Stimulated activated naive CD8-positive, alpha-beta T cell treated with anti-CD3 and anti-CD28 coated beads, Interleukin-15, amount 100 ng/mL, for 72 hours (primary cell): ENCODE results near the gene E4F1.

Experiments used
- ATAC-seq: fragments of 150-1000 bp; cut with Tn5 transposase; 2 replicates; pipeline ENCODE4 v1.10.0; 2021; ENCODE audit warnings: mild to moderate bottlenecking, moderate library complexity
- DNase-seq, 2 donors: peaks; one replicate each; pipeline ENCODE4 v3.0.0; 2021 to 2022
- H3K27ac Mint-ChIP-seq, 2 donors: one replicate each; pipeline ENCODE4 v1.8.0; 2022; ENCODE audit warnings: mild to moderate bottlenecking in 2 of 2, mixed read lengths in 2 of 2, moderate library complexity in 2 of 2
- H3K27me3 Mint-ChIP-seq: one replicate; pipeline ENCODE4 v1.8.0; 2022; ENCODE audit warnings: mixed read lengths
- H3K4me1 Mint-ChIP-seq: one replicate; pipeline ENCODE4 v1.8.0; 2022; ENCODE audit warnings: mild to moderate bottlenecking, mixed read lengths
- H3K4me3 Mint-ChIP-seq, 2 donors: one replicate each; pipeline ENCODE4 v1.8.0; 2022; ENCODE audit warnings: mild to moderate bottlenecking in 2 of 2, mixed read lengths in 2 of 2, moderate library complexity in 1 of 2
- H3K9me3 Mint-ChIP-seq, 2 donors: one replicate each; pipeline ENCODE4 v1.8.0; 2022; ENCODE audit warnings: mixed read lengths in 2 of 2

The E4F1 gene

GRCh38 chr16:2184962-2185361 is 38.4 kb upstream of the E4F1 start:
- Mint-ChIP-seq H3K4me1 (no peaks in the 10 kb centered on the region), H3K9me3 (no peaks in the 10 kb centered on the region), H3K4me3 (no peak overlapping the region), H3K27me3 (no peaks in the 10 kb centered on the region), H3K27ac (no peak overlapping the region)
- ATAC-seq (no peak), DNase-seq (no peak)

GRCh38 chr16:2186064-2186463 is 37.3 kb upstream of the E4F1 start:
- no peak overlapping the region for H3K4me3 Mint-ChIP-seq
- no peak for ATAC-seq

DNA sequence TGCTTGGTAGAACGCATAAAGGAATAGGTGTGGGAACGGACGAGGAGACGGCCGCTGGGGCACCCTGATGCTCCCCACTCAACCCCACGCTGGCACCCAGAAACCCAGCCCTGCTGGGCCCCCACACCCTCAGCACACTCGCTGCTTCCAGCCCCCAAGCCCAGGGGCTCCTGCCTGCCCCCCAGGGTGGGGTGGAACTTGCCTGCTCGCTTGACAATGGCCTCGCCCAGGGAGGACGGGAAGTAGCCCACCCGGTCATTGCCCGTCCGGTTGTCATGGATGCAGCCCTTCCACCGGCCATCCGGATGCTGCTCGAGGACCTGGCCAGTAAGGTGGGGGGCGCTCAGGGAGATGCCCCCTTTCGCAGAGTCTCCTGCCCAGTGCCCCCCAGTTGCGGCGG is 36.9 kb upstream of the E4F1 start:
- Mint-ChIP-seq H3K27me3 (no peaks in the 10 kb centered on the region), H3K4me1 (no peaks in the 10 kb centered on the region), H3K27ac (no peak overlapping the region), H3K4me3 (no peak overlapping the region), H3K9me3 (no peaks in the 10 kb centered on the region)
- no peak for DNase-seq
- no peak for ATAC-seq

More at GRCh38 chr16:2186064-2186463, 37.3 kb upstream of the E4F1 start:
- no peak overlapping the region for H3K27ac Mint-ChIP-seq
- H3K4me1 Mint-ChIP-seq, result no peaks in the 10 kb centered on the region
- no peaks in the 10 kb centered on the region for H3K9me3 Mint-ChIP-seq
- DNase-seq, result no peak
- no peaks in the 10 kb centered on the region for H3K27me3 Mint-ChIP-seq

- DNase-seq (no peak), ATAC-seq (no peak)
- Mint-ChIP-seq H3K4me1 (no peaks in the 10 kb centered on the region), H3K27me3 (no peaks in the 10 kb centered on the region), H3K4me3 (no peak overlapping the region), H3K27ac (no peak overlapping the region), H3K9me3 (no peaks in the 10 kb centered on the region)
Observed at GRCh38 chr16:2187212-2187611, 36.2 kb upstream of the E4F1 start.

DNA sequence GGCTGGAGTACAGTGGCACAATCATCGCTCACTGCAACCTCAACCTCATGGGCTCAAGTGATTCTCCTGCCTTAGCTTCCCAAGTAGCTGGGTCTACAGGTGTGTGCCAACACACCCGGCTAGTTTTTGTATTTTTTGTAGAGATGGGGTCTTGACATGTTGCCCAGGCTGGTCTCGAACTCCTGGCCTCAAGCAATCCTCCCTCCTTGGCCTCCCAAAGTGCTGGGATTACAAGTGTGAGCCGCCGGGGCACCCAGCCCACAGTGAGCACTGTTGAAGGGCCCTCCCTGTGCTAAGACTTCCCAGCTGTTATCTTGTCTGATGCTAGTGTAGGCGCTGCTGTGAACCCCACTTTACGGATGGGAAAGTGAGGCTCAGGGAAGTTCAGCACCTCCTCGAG is 35.0 kb upstream of the E4F1 start:
- no peaks in the 10 kb centered on the region for H3K9me3 Mint-ChIP-seq
- H3K4me3 Mint-ChIP-seq, result no peak overlapping the region
- DNase-seq (no peak), ATAC-seq (no peak)
- no peak overlapping the region for H3K27ac Mint-ChIP-seq
- H3K4me1 Mint-ChIP-seq, result no peaks in the 10 kb centered on the region
- no peaks in the 10 kb centered on the region for H3K27me3 Mint-ChIP-seq

GRCh38 chr16:2189252-2189893 is 34.0 kb upstream of the E4F1 start:
- no peak overlapping the region for H3K27ac Mint-ChIP-seq
- H3K27me3 Mint-ChIP-seq, result peaks cover 3% of the 10 kb centered on the region
- no peaks in the 10 kb centered on the region for H3K4me1 Mint-ChIP-seq
- H3K9me3 Mint-ChIP-seq, result no peaks in the 10 kb centered on the region
- no peak overlapping the region for H3K4me3 Mint-ChIP-seq
- ATAC-seq (no peak), DNase-seq (no peak)

- Mint-ChIP-seq H3K4me1 (peaks cover 7% of the 10 kb centered on the region), H3K27me3 (peaks cover 10% of the 10 kb centered on the region), H3K4me3 (no peak overlapping the region), H3K9me3 (no peaks in the 10 kb centered on the region), H3K27ac (no peak overlapping the region)
- ATAC-seq (no peak), DNase-seq (no peak)
Observed at GRCh38 chr16:2190002-2190658, 33.3 kb upstream of the E4F1 start.

DNA sequence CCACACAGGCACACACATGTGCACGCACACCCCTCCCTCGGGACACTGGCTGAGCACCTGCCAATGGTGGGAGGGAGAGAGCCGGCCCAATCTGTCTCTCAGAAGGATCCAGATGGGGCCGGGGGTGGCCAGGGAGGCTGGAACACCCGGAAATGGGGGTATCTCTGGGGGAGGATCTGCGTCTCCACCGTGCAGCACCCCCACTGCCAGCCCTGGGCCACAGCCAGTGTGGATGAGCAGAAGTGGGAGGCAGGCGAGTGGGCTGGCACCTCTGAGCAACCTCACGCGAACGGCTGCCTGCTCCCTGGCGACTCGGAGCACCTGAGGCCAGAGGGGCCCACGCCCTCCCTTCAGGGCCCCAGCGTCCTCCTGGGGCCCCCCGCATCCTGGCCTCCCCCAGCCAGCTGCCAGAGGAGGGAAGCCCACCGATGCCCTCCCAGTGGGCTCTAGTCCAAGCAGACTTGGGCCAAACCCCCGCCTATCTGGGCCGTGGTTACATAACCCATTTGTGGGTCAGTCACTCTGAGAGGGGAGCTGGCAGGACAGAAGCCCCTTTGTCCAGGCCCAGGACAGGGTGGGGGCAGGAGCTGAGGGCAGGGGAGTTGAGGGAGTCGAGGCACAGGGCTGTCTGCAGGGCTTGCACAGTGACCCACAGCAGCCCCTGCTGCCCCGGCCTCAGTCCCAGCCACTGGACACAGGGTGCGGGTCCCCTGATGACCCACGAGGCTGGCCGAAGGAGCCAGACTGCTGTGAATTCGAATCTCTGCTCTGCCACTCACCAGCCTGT is 32.5 kb upstream of the E4F1 start:
- no peak for DNase-seq
- Mint-ChIP-seq H3K9me3 (no peaks in the 10 kb centered on the region), H3K27me3 (peaks cover 18% of the 10 kb centered on the region), H3K4me3 (no peak overlapping the region), H3K4me1 (peaks cover 13% of the 10 kb centered on the region), H3K27ac (no peak overlapping the region)
- no peak for ATAC-seq

GRCh38 chr16:2191446-2191706 is 32.0 kb upstream of the E4F1 start:
- Mint-ChIP-seq H3K4me1 (peaks cover 13% of the 10 kb centered on the region), H3K27ac (no peak overlapping the region), H3K27me3 (peaks cover 20% of the 10 kb centered on the region), H3K4me3 (no peak overlapping the region), H3K9me3 (no peaks in the 10 kb centered on the region)
- DNase-seq (no peak), ATAC-seq (no peak)

GRCh38 chr16:2194166-2194834 is 29.1 kb upstream of the E4F1 start:
- peaks cover 44% of the 10 kb centered on the region for H3K27me3 Mint-ChIP-seq
- no peak for DNase-seq
- no peak for ATAC-seq
- no peak overlapping the region for H3K27ac Mint-ChIP-seq
- H3K4me3 Mint-ChIP-seq, result peak overlapping the region in 1 of 2 donors; percentile 78
- peaks cover 13% of the 10 kb centered on the region for H3K4me1 Mint-ChIP-seq
- H3K9me3 Mint-ChIP-seq, result no peaks in the 10 kb centered on the region

DNA sequence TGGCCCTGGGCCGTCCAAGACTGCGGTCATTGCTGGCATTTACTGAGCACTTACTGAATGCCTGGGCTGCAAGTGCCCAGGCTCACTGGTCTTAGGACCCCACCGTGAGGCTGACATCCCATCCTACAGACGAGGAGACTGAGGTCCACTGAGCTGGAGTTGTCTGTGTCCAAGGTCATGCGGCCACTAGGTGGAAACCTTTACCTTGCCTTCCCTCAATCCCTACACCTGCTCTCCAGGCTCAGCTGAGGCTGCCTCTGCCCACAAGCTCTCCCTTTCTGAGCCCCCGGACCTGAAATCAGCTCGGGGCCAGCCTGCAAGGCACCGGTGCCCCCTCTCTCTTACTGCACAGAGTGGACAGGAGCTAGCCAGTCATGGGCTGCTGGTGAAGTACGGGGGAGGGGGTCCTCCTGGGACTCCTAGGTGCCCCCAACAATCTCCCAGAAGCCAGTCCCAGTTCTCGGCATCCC is 28.5 kb upstream of the E4F1 start:
- H3K27ac Mint-ChIP-seq, result no peak overlapping the region

GRCh38 chr16:2195322-2196161 is 27.8 kb upstream of the E4F1 start:
- Mint-ChIP-seq H3K27me3 (peaks cover 53% of the 10 kb centered on the region), H3K4me3 (peak overlapping the region; percentile 29 to 78), H3K4me1 (peaks cover 13% of the 10 kb centered on the region), H3K9me3 (no peaks in the 10 kb centered on the region), H3K27ac (no peak overlapping the region)
- DNase-seq, result no peak
- ATAC-seq, result peak; percentile 39

More for the DNA sequence above, 28.5 kb upstream of the E4F1 start:
- H3K9me3 Mint-ChIP-seq, result no peaks in the 10 kb centered on the region
- H3K4me1 Mint-ChIP-seq, result peaks cover 13% of the 10 kb centered on the region
- DNase-seq, result peak; percentile 54 to 65
- peak overlapping the region in 1 of 2 donors; percentile 78 for H3K4me3 Mint-ChIP-seq
- H3K27me3 Mint-ChIP-seq, result peaks cover 47% of the 10 kb centered on the region
- peak; percentile 78 for ATAC-seq

GRCh38 chr16:2196162-2196980 is 27.0 kb upstream of the E4F1 start, which contains the start of gene CASKIN1:
TSS of gene CASKIN1 (minus strand) at chr16:2196605. CDS start at chr16:2196432, 173 bp downstream.
- Mint-ChIP-seq H3K4me3 (peak within 1 kb of the TSS; percentile 55 to 83), H3K27ac (no peak within 1 kb of the TSS), H3K27me3 (peaks cover 55% of the 10 kb centered on the region), H3K4me1 (peaks cover 13% of the 10 kb centered on the region), H3K9me3 (no peaks in the 10 kb centered on the region)
- DNase-seq, result no peak
- peak; percentile 53 for ATAC-seq

DNA sequence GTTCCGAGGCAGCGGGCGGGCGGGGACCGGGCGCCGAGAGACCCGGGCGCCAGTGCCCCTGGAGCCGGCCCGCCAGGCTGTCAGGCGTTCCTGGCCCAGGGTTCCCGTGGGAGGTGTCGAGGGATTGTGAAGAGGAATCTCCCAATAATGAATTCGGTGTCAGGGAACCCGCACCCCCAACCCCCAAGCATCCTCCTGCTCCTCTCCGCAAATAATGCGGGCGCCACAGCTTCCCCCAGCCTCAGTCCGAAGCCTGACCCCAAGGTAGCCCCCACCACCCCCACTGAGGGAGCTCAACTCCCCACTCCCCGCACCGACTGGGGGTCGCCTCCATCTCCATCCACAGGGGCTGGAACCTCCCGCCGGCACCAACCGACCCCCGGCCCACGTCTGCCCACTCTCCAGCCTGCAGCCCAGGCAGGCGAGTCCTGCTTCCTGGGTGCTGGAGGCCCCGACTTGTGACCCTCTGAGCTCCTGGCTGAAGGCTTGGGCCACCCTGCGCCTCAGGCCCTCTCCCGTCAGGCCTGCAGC is 26.3 kb upstream of the E4F1 start:
- Mint-ChIP-seq H3K27ac (no peak overlapping the region), H3K27me3 (peaks cover 55% of the 10 kb centered on the region), H3K4me3 (peak overlapping the region; percentile 50 to 83), H3K9me3 (no peaks in the 10 kb centered on the region), H3K4me1 (peaks cover 13% of the 10 kb centered on the region)
- ATAC-seq (no peak), DNase-seq (no peak)
